Stimulated activated effector memory CD8-positive, alpha-beta T cell treated with anti-CD3 and anti-CD28 coated beads, Interleukin-12 subunit alpha, Interleukin-12 subunit beta, amount 100 ng/mL, for 72 hours (primary cell): ENCODE results near the gene MAD2L1.

Experiments
- ATAC-seq: fragments of 150-1000 bp; cut with Tn5 transposase; 2 replicates; pipeline ENCODE4 v1.10.0; 2021
- DNase-seq, 2 donors: peaks; one replicate each; pipeline ENCODE4 v3.0.0; 2021 to 2022; ENCODE audit warnings: low spot score in 2 of 2
- H3K27ac Mint-ChIP-seq: one replicate; pipeline ENCODE4 v1.8.0; 2022; ENCODE audit warnings: mild to moderate bottlenecking, mixed read lengths
- H3K36me3 Mint-ChIP-seq: one replicate; pipeline ENCODE4 v1.8.0; 2022; ENCODE audit warnings: mild to moderate bottlenecking, mixed read lengths
- H3K4me1 Mint-ChIP-seq: one replicate; pipeline ENCODE4 v1.8.0; 2022; ENCODE audit warnings: mixed read lengths
- H3K4me3 Mint-ChIP-seq: one replicate; pipeline ENCODE4 v1.8.0; 2022; ENCODE audit warnings: mild to moderate bottlenecking, mixed read lengths
- H3K9me3 Mint-ChIP-seq: one replicate; pipeline ENCODE4 v1.8.0; 2022; ENCODE audit warnings: mixed read lengths

The MAD2L1 gene

GRCh38 chr4:120037411-120037810 is 29.2 kb downstream of the MAD2L1 start:
- Mint-ChIP-seq H3K9me3 (no peaks in the 10 kb centered on the region), H3K27ac (no peak overlapping the region), H3K4me1 (no peaks in the 10 kb centered on the region), H3K36me3 (no peaks in the 10 kb centered on the region), H3K4me3 (no peak overlapping the region)
- DNase-seq, result no peak
- ATAC-seq, result no peak

- Mint-ChIP-seq H3K27ac (no peak overlapping the region), H3K4me3 (no peak overlapping the region), H3K4me1 (no peaks in the 10 kb centered on the region), H3K36me3 (no peaks in the 10 kb centered on the region), H3K9me3 (no peaks in the 10 kb centered on the region)
- DNase-seq (no peak), ATAC-seq (no peak)
Observed at GRCh38 chr4:120034913-120035312, 31.7 kb downstream of the MAD2L1 start.

GRCh38 chr4:120026853-120027252 is 39.8 kb downstream of the MAD2L1 start:
- Mint-ChIP-seq H3K36me3 (no peaks in the 10 kb centered on the region), H3K9me3 (no peaks in the 10 kb centered on the region), H3K4me3 (no peak overlapping the region), H3K27ac (no peak overlapping the region), H3K4me1 (no peaks in the 10 kb centered on the region)
- DNase-seq, result no peak
- no peak for ATAC-seq

- Mint-ChIP-seq H3K9me3 (no peaks in the 10 kb centered on the region), H3K36me3 (no peaks in the 10 kb centered on the region), H3K27ac (no peak overlapping the region), H3K4me1 (no peaks in the 10 kb centered on the region), H3K4me3 (no peak overlapping the region)
- ATAC-seq (no peak), DNase-seq (no peak)
Observed at GRCh38 chr4:120025516-120025915, 41.1 kb downstream of the MAD2L1 start.

- DNase-seq (no peak), ATAC-seq (no peak)
- Mint-ChIP-seq H3K4me1 (no peaks in the 10 kb centered on the region), H3K36me3 (no peaks in the 10 kb centered on the region), H3K4me3 (no peak overlapping the region), H3K27ac (no peak overlapping the region), H3K9me3 (no peaks in the 10 kb centered on the region)
Observed at GRCh38 chr4:120018786-120019185, 47.9 kb downstream of the MAD2L1 start.

- no peaks in the 10 kb centered on the region for H3K9me3 Mint-ChIP-seq
- no peak overlapping the region for H3K4me3 Mint-ChIP-seq
- DNase-seq, result no peak
- no peak overlapping the region for H3K27ac Mint-ChIP-seq
- H3K4me1 Mint-ChIP-seq, result no peaks in the 10 kb centered on the region
- H3K36me3 Mint-ChIP-seq, result no peaks in the 10 kb centered on the region
- ATAC-seq, result no peak
Observed at GRCh38 chr4:120017939-120018692, 48.5 kb downstream of the MAD2L1 start.

GRCh38 chr4:120011725-120012124 is 54.9 kb downstream of the MAD2L1 start:
- no peaks in the 10 kb centered on the region for H3K4me1 Mint-ChIP-seq
- DNase-seq (no peak), ATAC-seq (peak; percentile 16)
- no peak overlapping the region for H3K4me3 Mint-ChIP-seq
- no peak overlapping the region for H3K27ac Mint-ChIP-seq
- no peaks in the 10 kb centered on the region for H3K36me3 Mint-ChIP-seq
- no peaks in the 10 kb centered on the region for H3K9me3 Mint-ChIP-seq

GRCh38 chr4:120010646-120011045 is 56.0 kb downstream of the MAD2L1 start:
- no peak overlapping the region for H3K4me3 Mint-ChIP-seq
- no peak for DNase-seq
- no peaks in the 10 kb centered on the region for H3K4me1 Mint-ChIP-seq
- H3K9me3 Mint-ChIP-seq, result no peaks in the 10 kb centered on the region
- no peak for ATAC-seq
- no peak overlapping the region for H3K27ac Mint-ChIP-seq
- H3K36me3 Mint-ChIP-seq, result no peaks in the 10 kb centered on the region

- H3K36me3 Mint-ChIP-seq, result no peaks in the 10 kb centered on the region
- no peaks in the 10 kb centered on the region for H3K4me1 Mint-ChIP-seq
- H3K4me3 Mint-ChIP-seq, result no peak overlapping the region
- peak; percentile 70 for ATAC-seq
- H3K9me3 Mint-ChIP-seq, result no peaks in the 10 kb centered on the region
- no peak overlapping the region for H3K27ac Mint-ChIP-seq
- no peak for DNase-seq
Observed at GRCh38 chr4:120009731-120010130, 56.9 kb downstream of the MAD2L1 start.

- Mint-ChIP-seq H3K27ac (no peak overlapping the region), H3K9me3 (no peaks in the 10 kb centered on the region), H3K4me1 (no peaks in the 10 kb centered on the region), H3K4me3 (no peak overlapping the region), H3K36me3 (no peaks in the 10 kb centered on the region)
- DNase-seq (no peak), ATAC-seq (no peak)
Observed at GRCh38 chr4:120008957-120009356, 57.7 kb downstream of the MAD2L1 start.

- Mint-ChIP-seq H3K36me3 (no peaks in the 10 kb centered on the region), H3K4me3 (no peak overlapping the region), H3K4me1 (no peaks in the 10 kb centered on the region), H3K27ac (no peak overlapping the region), H3K9me3 (no peaks in the 10 kb centered on the region)
- ATAC-seq, result peak; percentile 47
- DNase-seq, result no peak
Observed at GRCh38 chr4:120007896-120008436, 58.7 kb downstream of the MAD2L1 start.

- H3K4me3 Mint-ChIP-seq, result no peak overlapping the region
- no peak overlapping the region for H3K27ac Mint-ChIP-seq
- no peaks in the 10 kb centered on the region for H3K9me3 Mint-ChIP-seq
- no peaks in the 10 kb centered on the region for H3K4me1 Mint-ChIP-seq
- DNase-seq (no peak), ATAC-seq (no peak)
- H3K36me3 Mint-ChIP-seq, result no peaks in the 10 kb centered on the region
Observed at GRCh38 chr4:120007191-120007871, 59.3 kb downstream of the MAD2L1 start.
